Activated CD4-positive, alpha-beta T cell treated with anti-CD3 and anti-CD28 coated beads, Interleukin-2, amount 50 U/mL, for 24 hours (primary cell): ENCODE results near the gene ACSM3.
"Not testable (repeated sequence)": the region's sequence is repeated elsewhere in the genome, so short reads cannot be mapped to it uniquely, and the experiment has no call there.

ENCODE experiments used
- DNase-seq, 2 donors: peaks; one replicate each; pipeline ENCODE4 v3.0.0-alpha.2; 2020; ENCODE audit warnings: low read depth in 1 of 2, low spot score in 1 of 2

The ACSM3 gene, protein sequence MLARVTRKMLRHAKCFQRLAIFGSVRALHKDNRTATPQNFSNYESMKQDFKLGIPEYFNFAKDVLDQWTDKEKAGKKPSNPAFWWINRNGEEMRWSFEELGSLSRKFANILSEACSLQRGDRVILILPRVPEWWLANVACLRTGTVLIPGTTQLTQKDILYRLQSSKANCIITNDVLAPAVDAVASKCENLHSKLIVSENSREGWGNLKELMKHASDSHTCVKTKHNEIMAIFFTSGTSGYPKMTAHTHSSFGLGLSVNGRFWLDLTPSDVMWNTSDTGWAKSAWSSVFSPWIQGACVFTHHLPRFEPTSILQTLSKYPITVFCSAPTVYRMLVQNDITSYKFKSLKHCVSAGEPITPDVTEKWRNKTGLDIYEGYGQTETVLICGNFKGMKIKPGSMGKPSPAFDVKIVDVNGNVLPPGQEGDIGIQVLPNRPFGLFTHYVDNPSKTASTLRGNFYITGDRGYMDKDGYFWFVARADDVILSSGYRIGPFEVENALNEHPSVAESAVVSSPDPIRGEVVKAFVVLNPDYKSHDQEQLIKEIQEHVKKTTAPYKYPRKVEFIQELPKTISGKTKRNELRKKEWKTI

DNA sequence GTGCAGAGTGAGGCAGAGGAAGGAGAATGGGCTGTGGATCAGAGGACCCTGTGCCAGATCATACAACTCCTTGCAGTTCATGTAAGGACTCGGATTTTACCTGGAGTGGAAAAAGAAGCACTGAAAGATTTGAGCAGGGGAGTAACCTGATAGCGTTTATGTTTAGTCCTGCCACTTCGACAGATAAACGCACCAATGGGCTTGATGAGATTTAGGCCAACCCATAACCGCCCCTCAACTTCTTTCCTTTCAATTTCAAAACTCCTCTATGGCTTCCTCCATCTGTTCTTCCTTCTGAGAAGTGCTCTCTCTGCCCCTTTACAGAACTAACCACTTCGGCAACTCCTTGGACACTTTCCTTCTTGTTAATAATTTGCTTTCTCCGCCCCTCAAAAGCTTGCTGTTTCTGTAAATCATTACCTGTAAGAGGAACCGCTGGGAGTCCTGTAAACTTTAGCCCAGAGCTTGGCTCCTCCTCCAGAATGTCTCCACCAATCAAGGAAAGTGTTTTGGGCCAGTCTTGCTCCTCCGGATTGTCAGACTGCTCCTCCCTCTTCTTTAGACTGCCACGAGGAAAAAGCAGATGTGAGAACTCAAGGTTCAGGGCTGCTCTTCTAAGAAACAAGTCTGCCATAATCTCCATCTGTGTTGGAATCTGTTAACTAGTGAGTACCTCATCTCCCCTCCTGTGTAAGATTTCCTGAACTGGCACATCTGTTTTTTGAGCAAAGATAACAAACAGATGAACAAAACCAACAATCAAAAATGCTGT is at the start of gene ACSM3:
TSS of gene ACSM3 (plus strand) at position 554 of the 772 bp plus-strand sequence. CDS start 6,021 bp downstream, outside the sequence.
- DNase-seq: peak in 1 of 2 donors; percentile 60

DNA sequence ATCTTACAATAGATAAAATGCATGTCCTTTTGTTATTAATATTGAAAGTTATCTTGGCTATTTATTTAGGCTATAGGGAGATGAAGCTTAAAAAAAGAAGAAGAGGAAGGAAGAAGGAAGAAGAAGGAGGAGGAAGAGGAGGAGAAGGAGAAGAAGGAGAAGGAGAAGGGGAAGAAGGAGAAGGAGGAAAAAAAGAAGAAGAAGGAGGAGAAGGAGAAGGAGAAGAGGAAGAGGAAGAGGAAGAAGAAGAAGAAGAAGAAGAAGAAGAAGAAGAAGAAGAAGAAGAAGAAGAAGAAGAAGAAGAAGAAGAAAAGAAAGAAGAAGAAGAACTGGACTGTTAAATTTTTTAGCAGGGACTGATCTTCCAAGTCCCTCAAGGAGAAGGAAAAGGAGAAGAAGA is 46.1 kb upstream of the ACSM3 start:
- DNase-seq: not testable (repeated sequence)

DNA sequence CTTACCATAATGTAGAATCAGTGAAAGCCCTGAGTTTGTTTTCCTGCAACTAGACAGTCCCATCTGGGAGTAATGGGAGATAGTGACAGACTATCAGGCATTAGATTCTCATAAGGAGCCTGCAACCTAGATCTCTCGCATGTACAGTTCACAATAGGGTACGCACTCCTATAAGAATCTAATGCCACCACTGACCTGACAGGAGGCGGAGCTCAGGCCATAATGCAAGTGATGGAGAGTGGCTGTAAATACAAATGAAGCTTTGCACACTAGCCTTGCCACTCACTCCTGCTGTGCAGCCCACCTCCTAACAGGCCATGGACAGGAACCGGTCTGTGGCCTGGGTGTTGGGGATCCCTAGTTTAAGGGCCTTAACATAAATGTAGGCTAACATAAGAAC is 43.6 kb upstream of the ACSM3 start:
- DNase-seq: no peak

DNA sequence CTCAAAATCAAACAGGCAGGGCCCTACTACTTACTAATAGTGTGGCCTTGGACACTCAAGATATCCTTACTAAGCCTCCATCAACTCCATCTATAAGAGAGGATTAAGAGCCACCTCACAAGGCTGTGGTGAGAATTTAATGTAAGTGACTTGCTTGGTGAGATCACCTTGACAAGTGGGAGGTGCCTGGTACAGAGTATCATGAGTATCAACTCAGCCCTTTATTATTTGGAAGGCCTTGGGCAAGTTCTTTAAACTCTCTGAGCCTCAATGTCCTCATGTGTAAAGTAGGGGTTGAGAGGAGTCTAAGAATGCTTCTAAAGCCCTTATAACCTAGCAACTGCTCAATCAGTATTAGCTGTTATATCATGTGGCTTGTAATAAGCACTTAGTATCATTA is 37.2 kb upstream of the ACSM3 start:
- no peak for DNase-seq

DNA sequence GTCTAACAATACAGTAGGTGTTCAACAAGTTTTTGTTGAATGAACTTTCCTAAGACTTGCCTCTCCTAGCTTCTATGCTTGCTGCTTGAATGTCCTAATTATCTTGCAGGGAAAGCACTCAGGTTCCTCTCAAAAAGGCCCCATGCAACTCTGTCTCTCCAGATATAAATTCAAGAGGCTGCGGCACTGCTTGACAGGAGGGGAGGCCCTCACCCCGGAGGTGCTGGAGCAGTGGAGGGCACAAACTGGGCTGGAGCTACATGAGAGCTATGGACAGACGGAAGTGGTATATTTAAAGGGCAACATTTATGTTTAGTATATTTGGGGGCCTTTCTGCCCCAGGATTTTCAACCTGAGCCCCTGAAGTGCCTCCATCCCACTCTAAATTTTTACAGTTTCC is 36.6 kb upstream of the ACSM3 start:
- no peak for DNase-seq

DNA sequence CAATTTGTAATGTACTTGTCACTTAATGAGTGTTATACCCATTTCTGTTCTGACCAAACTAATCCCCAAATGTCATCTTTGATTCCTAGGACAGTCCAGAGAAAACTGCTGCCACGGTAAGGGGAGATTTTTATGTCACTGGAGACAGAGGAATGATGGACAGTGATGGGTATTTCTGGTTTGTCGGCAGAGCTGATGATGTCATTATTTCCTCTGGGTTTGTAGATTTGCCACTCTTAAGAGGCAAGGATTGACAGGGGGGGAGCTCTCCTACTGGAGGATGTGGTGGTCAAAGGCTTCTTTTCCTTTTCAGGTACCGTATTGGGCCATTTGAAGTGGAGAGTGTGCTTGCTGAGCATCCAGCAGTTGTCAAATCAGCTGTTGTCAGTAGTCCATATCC is 34.7 kb upstream of the ACSM3 start:
- DNase-seq: no peak

DNA sequence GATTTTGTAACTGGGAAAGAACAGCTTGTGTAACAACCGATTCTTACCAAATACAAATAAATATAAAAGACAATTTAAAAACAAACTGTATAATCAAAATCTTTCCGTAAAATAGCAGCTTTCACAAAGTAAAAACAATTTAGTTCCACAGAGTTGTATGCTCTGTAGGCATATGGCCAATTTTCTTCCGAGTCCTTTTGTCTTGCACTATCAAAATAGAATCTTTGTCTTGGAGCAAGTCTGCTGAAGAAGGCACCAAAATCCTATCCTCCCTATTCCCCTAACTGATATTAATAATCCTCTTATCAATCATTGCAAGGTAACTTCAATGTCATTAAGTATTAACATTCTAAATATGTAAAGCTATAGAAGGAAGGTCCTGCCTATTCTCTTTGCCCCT is 29.8 kb upstream of the ACSM3 start:
- no peak for DNase-seq

DNA sequence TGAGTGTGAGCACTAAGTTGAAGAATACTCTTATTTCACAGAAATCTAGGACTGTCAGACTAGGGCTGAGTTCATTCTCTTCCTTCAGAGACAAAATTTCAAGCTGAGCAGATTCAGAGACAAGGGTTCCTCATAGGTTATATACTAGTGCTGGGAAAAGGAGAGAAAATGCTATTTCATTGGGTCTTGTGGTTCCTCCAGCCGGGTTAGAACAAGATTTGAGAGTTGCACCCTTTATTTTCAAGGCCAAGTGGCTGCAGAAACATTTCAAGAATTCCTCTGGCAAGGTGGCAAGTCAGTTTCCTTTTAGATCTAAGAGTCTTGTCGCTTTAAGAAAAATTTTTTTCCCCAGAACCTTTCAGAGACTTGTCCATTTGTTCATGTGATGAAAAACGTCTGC is 29.0 kb upstream of the ACSM3 start:
- no peak for DNase-seq

DNA sequence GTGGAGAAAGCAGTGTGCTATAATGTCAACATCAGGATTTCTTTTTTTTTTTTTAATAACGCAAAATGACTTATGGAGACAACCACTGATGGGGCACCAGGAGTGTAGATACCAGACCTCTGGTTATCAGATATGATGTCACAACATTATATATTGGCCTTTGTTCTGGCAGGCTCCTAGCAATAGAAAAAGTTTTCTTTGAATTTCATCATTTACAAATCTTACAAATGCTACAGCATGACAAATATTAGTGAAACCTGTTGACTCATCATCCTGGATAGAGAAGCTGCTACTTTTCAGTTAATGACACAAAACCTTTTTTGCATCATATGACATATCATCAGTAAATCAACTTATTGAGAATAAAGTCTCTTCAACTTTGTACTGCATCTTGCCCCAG is 28.3 kb upstream of the ACSM3 start:
- no peak for DNase-seq

DNA sequence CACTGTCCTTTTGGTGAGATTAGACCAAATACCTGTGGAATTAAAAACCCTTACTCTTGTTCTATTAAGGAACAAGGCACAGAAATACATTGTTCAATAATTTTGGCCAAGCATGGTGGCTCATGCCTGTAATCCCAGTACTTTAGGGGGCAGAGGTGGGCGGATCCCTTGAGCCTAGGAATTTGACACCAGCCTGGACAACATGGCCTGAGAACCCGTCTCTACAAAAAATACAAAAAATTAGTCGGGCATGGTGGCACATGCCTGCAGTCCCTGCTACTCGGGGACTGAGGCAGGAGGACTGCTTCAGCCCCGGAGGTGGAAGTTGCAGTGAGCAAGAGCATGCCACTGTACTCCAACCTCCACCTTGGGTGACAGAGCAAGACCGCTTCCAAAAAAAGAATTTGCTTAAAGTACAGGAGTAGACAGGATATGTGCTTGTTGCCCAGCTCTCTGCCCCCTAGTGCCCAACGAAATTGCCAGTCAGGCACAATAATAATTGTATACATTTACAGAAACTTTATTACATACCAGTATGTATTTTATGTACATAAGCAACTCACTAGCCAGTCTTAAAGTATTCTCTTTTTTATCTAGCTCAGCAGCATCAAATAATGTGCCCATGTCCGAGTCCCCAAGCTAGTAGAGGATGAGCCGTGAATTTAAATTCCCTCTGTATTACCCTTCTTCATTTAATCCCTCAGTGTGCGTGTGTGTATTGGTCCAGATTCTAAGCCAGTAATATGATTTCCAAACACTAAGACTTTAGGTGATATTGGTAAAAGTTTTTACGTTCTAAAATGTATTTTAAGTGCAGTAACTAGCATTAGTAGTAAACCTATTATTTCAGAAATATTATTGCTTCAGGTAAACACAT is 23.6 kb upstream of the ACSM3 start:
- peak in 1 of 2 donors; percentile 0 for DNase-seq

DNA sequence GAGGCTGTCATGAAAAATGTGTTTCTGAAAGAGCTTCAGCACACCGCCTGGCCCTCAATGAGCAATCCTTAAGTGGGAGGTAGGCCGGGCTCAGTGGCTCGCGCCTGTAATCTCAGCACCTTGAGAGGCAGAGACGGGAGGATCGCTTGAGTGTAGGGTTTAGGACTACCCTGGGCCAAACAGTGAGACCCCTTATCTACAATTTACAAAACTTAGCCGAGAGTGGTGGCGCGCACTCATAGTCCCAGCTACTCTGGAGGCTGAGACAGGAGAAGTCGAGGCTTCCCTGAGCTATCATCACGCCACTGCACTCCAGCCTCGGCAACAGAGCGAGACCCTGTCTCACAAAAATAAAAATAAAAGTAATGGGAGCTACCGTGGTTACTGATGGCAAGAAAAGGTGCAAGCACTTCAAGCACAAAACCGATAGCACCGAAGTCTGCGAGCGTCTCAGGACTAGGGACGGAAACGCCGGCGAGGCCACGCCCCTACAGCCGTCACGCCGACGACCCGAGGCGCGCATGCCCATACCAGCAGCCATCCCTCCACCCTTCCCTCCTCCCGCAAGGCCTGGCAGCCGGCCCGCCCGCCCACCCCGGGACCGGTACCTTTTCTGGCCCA is 22.8 kb upstream of the ACSM3 start:
- DNase-seq: peak; percentile 77 to 88

DNA sequence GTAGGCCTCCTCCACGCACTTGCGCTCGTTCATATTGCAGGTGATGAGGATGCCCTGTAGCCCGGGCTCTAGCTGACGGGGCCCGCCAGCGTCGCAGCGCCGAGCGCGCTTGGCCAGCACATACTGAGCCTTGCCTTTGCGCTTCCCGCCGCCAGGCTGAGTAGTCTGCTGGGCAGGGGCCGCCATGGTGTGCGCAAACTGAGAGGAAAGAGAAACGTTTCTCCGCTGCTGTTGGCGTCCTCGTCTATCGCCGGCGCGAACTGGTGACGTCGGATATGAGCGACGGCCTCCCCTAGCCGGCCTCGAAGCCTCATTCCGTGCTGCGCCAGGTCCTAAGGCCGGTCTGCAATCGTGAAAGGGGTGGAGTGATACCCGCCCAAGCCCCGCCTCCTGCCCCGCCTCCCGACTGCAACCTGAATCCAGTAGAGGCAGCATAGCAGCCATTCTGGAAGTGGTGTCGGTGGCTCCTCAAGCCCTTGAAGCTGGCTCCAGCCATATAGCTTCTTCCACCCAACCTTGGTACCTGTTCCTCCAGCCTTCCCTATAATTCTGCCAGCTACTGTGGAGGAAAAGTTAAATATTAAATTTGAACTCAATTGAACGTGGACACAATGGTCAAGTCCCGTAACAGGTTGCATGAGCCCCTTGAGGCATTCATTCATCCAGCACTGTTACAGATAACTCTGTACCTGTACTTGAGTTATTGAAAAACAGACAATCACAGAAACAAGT is 22.1 kb upstream of the ACSM3 start, which contains the start of gene THUMPD1:
TSS of gene THUMPD1 (minus strand) at position 265 of the 732 bp plus-strand sequence. CDS start at position 186, 79 bp downstream.
- peak; percentile 97 for DNase-seq

DNA sequence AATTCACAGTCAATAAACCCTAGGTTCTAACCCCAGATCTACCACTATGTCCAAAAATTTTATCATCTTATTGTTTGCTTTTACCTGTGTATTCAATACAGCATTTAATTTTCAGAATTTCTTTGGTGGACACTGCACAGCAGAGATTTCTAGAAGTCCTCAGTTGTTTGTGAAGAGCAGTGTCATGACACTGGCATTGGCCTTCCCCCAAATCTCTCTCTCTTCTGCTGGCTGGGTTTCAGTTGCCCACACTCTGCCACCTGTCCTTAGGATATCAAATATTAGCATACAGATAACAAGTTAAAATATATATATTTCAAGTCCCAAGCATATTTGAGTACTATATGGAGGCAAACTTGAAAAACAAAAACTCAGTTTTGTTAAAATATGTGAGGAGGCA is 20.2 kb upstream of the ACSM3 start:
- DNase-seq: no peak

DNA sequence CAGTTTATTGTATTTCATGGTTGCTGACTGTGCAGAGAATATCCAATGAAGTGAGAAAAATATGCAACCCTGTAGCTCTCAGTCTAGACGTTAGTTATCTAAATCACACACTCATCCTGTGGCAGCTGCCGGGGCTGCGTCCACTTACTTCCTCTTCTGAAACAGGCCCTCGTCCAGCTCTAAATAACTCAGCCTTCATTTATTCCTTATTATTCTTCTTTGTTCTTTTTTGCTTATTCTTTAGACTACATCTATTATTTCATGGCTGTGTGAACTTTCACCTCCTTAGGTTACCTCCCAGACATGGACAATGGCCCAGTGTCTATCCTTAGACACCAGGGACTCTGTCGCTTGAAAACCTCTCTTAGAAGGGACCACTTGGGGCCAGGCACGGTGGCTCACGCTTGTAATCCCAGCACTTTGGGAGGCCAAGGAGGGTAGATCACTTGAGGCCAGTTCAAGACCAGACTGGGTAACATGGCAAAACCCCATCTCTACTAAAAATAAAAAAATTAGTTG is 18.8 kb upstream of the ACSM3 start:
- no peak for DNase-seq

DNA sequence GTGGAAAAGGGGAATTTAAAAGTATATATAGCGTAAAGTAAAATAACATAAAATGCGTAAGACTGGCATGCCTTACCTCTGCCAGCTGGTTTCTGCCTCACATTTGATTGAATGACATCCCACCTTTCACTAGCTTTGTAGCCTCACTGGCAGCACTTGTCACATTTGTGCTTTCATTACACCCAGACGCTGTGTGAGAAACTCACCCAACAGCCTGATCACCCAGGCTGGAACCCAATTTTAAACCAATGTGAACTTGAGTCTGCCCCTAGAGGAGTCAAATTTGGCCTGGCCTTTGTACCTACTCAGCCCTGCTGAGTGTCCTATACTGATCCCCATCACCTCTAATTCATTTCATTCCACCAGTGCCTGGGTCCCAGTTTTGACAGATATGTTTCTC is 17.4 kb upstream of the ACSM3 start:
- no peak for DNase-seq

DNA sequence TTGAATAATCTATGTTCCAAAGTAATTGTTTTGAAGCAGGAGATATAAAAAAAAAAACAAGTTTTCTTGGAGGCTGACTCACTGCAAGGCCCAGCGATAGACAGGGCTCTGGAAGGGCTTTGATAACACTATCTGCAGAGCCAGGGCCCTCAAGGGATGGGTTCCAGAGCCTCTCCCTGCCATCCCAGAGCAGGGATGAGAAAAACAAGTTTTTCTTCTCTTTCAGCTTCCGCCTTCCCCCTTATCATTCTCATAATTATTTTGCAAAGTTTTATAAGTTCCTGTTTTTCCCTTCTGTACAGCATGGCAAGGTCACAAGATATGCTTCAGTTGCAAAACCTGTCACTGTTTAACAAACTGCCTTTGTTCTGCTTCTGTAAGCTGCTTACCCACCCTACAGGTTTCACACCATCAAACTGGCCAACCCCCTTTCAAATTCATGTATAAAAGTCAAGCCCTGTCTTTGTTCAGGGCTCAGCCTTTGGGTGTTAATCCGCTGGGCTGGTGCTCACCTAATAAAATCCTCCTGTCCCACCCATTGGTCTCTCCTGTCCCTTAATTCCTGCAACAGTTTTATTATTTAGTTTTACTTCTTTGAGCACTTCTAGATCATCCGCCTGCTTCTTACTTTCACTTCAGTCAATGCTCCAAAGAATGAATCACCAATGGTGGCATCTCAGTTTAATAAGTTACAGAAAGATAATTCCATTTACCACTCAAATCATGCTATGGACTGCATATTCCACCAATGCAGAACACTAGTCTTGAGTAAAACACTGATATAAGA is 16.6 kb upstream of the ACSM3 start:
- no peak for DNase-seq

DNA sequence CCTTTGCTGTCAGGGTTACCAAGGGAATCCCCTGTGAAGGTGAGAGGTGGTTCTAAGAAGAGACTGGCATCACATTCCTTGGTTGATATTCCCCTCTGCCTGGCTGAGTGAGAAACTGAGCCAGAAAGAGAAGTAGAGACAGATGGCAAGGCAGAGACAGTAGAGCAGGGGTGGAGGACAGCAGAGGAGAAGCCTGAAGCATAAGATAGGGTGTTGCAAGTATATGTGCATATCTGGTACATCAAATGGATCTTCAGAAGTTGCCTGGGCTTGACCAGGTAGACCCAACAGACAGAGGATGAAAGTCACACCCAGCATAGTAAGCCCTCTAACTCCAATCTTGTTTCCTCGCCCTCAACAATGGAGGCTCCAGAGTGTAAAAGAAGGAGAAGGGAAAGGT is 14.3 kb upstream of the ACSM3 start:
- no peak for DNase-seq

DNA sequence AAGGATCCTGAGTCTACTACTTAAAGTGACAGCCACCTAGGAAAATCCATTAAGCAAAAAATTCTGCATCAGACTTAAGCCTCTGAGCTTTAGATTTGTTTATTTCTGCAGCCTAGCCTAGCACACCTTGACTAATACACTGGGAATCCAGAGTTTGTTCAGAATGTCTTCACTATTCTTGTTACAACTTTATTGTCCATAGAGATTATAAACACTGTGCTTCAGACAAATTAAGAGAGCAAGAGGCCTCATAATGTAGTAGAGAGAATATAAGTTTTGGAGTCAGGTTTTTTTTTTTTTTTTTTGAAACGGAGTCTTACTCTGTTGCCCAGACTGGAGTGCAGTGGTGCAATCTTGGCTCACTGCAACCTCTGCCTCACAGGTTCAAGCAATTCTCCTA is 13.3 kb upstream of the ACSM3 start:
- DNase-seq: no peak

DNA sequence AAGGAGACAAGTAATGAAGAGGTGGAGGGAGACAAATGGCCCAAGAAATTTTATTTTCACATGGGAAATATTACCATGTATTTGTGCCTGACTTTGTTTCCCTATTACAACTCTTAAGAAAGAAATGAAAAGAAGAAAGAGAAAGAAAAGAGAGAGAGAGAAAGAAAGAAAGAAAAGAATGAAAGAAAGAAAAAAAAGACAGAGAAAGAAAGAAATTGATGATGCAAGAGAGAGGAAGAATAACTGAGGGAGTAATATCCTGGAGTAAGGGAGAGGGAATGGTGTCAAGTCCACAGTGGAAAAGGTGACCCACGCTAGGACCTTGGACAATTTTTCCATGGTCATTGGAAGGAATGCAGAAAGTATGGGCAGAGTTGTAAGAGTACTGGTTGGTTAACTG is 10.1 kb upstream of the ACSM3 start:
- no peak for DNase-seq
